ENCODE results near the gene TAMALIN. TPM values are rescaled to one million over a fixed set of nuclear protein-coding genes. Genes with fewer than 3 reads are reported as not detected.

TAMALIN gene
- total and polyA plus RNA-seq, 2 experiments from 2014 or later = 0.34 to 3.0 TPM

GRCh38 chr12:52043386-52044212 lies 36.9 kb downstream of the TAMALIN start:
- peaks cover 12% of the 10 kb centered on the region for H3K27me3 Mint-ChIP-seq (ENCODE audit: insufficient read depth, low read depth, poor library complexity)
- Histone ChIP-seq H3K36me3 (ENCODE audit: insufficient read depth) (no peaks in the 10 kb centered on the region), H3K4me2 (no peak overlapping the region), H4K20me1 (replicated peaks; ENCODE audit: insufficient read depth) (peaks cover 7% of the 10 kb centered on the region), H3F3A (replicated peaks; ENCODE audit: low read depth) (peaks cover 2% of the 10 kb centered on the region; the same call in 1 of the 2 replicates), H3K4me1 (ENCODE audit: insufficient read depth) (no peaks in the 10 kb centered on the region), H3K27ac (ENCODE audit: low read depth) (no peak overlapping the region), H3K79me2 (replicated peaks; ENCODE audit: insufficient read depth) (peaks cover 9% of the 10 kb centered on the region; the same call in 1 of the 2 replicates), H2AFZ (no peak overlapping the region), H3K9me2 (ENCODE audit: insufficient read depth) (no peaks in the 10 kb centered on the region), H3K27me3 (ENCODE audit: insufficient read depth) (peaks cover 14% of the 10 kb centered on the region), H3K4me3 (no peak overlapping the region)
- H3K36me3 Mint-ChIP-seq (ENCODE audit: low read depth) = peaks cover 11% of the 10 kb centered on the region; the same call in 2 of the 3 replicates
- no peak for TF ChIP-seq STAT1 (IDR thresholded peaks at IDR 0.05; ENCODE audit: unreplicated experiment)
- TF ChIP-seq POLR2AphosphoS5 (IDR thresholded peaks at IDR 0.05; ENCODE audit: low read depth) = no peak
- TF ChIP-seq JUNB (IDR thresholded peaks at IDR 0.05; ENCODE audit: unreplicated experiment) = no peak
- TF ChIP-seq NANOG (IDR thresholded peaks at IDR 0.05; ENCODE audit: borderline replicate concordance) = no peak
- TF ChIP-seq, protein P1, sequence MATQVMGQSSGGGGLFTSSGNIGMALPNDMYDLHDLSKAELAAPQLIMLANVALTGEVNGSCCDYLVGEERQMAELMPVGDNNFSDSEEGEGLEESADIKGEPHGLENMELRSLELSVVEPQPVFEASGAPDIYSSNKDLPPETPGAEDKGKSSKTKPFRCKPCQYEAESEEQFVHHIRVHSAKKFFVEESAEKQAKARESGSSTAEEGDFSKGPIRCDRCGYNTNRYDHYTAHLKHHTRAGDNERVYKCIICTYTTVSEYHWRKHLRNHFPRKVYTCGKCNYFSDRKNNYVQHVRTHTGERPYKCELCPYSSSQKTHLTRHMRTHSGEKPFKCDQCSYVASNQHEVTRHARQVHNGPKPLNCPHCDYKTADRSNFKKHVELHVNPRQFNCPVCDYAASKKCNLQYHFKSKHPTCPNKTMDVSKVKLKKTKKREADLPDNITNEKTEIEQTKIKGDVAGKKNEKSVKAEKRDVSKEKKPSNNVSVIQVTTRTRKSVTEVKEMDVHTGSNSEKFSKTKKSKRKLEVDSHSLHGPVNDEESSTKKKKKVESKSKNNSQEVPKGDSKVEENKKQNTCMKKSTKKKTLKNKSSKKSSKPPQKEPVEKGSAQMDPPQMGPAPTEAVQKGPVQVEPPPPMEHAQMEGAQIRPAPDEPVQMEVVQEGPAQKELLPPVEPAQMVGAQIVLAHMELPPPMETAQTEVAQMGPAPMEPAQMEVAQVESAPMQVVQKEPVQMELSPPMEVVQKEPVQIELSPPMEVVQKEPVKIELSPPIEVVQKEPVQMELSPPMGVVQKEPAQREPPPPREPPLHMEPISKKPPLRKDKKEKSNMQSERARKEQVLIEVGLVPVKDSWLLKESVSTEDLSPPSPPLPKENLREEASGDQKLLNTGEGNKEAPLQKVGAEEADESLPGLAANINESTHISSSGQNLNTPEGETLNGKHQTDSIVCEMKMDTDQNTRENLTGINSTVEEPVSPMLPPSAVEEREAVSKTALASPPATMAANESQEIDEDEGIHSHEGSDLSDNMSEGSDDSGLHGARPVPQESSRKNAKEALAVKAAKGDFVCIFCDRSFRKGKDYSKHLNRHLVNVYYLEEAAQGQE (IDR thresholded peaks at IDR 0.05; ENCODE audit: unreplicated experiment) = no peak
- no peak for TF ChIP-seq ETS1 (IDR thresholded peaks at IDR 0.05)
- no peak for TF ChIP-seq ZNF331 (CRISPR knock-in tag; IDR thresholded peaks at IDR 0.05; ENCODE audit: low read depth)
- no peak for TF ChIP-seq EZH2 (IDR thresholded peaks at IDR 0.05; ENCODE audit: low read depth, unreplicated experiment)
- TF ChIP-seq ZNF114 (CRISPR knock-in tag; IDR thresholded peaks at IDR 0.05) = no peak
- H3K4me3 Mint-ChIP-seq = no peak overlapping the region
- DNase-seq (ENCODE audit: low spot score) (no peak), ATAC-seq (no peak)
- peaks cover 10% of the 10 kb centered on the region for H3K4me1 Mint-ChIP-seq
- no peaks in the 10 kb centered on the region for H3K9me3 Mint-ChIP-seq
- peak overlapping the region; percentile 62; the same call in 1 of the 2 replicates for H3K27ac Mint-ChIP-seq
